GM18499 (cell line): Measurements from ENCODE around the gene CDX1.

Experiments used
- ATAC-seq: cut with Tn5 transposase; IDR thresholded peaks from one replicate; pipeline ENCODE4 v1.9.1; 2021; ENCODE audit warnings: moderate number of reproducible peaks; ENCODE audit not compliant: insufficient read depth, unreplicated experiment

The CDX1 gene

GRCh38 chr5:150197476-150197875, 30.9 kb downstream of the CDX1 start:
- ATAC-seq, result no peak

GRCh38 chr5:150202501-150202900, 35.9 kb downstream of the CDX1 start:
- no peak for ATAC-seq

- ATAC-seq, result no peak
Measured at GRCh38 chr5:150203832-150204589, 37.4 kb downstream of the CDX1 start.

- no peak for ATAC-seq
Measured at GRCh38 chr5:150204590-150204960, 38.0 kb downstream of the CDX1 start.

GRCh38 chr5:150206098-150206778, 39.7 kb downstream of the CDX1 start:
- no peak for ATAC-seq

GRCh38 chr5:150206779-150207115, 40.2 kb downstream of the CDX1 start:
- ATAC-seq, result no peak

- no peak for ATAC-seq
Measured at GRCh38 chr5:150208187-150209098, 41.9 kb downstream of the CDX1 start.

GRCh38 chr5:150209099-150209635, 42.6 kb downstream of the CDX1 start:
- ATAC-seq, result no peak

- ATAC-seq, result no peak
Measured at GRCh38 chr5:150210644-150211043, 44.1 kb downstream of the CDX1 start.

- no peak for ATAC-seq
Measured at GRCh38 chr5:150211156-150212030, 44.8 kb downstream of the CDX1 start.

GRCh38 chr5:150213530-150213929, 47.0 kb downstream of the CDX1 start:
- ATAC-seq, result no peak

GRCh38 chr5:150214289-150214688, 47.7 kb downstream of the CDX1 start:
- no peak for ATAC-seq

GRCh38 chr5:150215979-150216944, 49.7 kb downstream of the CDX1 start:
- no peak for ATAC-seq

- no peak for ATAC-seq
Measured at GRCh38 chr5:150217038-150217437, 50.5 kb downstream of the CDX1 start.

- no peak for ATAC-seq
Measured at GRCh38 chr5:150217873-150218692, 51.5 kb downstream of the CDX1 start.

GRCh38 chr5:150218693-150219035, 52.1 kb downstream of the CDX1 start:
- ATAC-seq, result no peak

- no peak for ATAC-seq
Measured at GRCh38 chr5:150219142-150219541, 52.6 kb downstream of the CDX1 start.

- no peak for ATAC-seq
Measured at GRCh38 chr5:150219861-150220260, 53.3 kb downstream of the CDX1 start.
